K562 (cell line): ENCODE results near the gene KMT2D. TPM values are rescaled to one million over a fixed set of nuclear protein-coding genes. Genes with fewer than 3 reads are reported as not detected.

Experiments
- ATAC-seq: fragments of 200-7000 bp; cut with Tn5 transposase; 3 replicates; pipeline ENCODE4 v1.9.1; 2020; ENCODE audit warnings: moderate library complexity
- BruUV-seq: library from RNA; stranded (reverse); fragments of 400-500 nt; replicated peaks from 2 replicates; lab custom pipeline; 2021; lab: Mats Ljungman, UMichigan
- CTCF ChIA-PET: fragments of 300-600 bp; formaldehyde crosslinking; extraction: SDS; loops from one replicate; lab custom pipeline; 2021; ENCODE audit warnings: low intra/inter-chr PET ratio; lab: Yijun Ruan, JAX
- POLR2A ChIA-PET: fragments of 300-600, 350-650 bp; sonication (Branson Sonifier 250); formaldehyde crosslinking; extraction: SDS; loops from one replicate; lab custom pipeline; 2021; ENCODE audit warnings: antibody characterized with exemption, inconsistent platforms; lab: Yijun Ruan, JAX
- DNase-seq, 4 experiments: peaks; one replicate each; pipeline versions ENCODE4 v3.0.0 to v3.0.0-alpha.2; 2011 to 2018; ENCODE audit warnings: low spot score in 3 of 4, mixed read lengths in 3 of 4; ENCODE audit errors: extremely low read depth in 1 of 4
- FAIRE-seq: peaks from 2 replicates; lab custom pipeline; 2011; peaks lifted over from hg19 to GRCh38; lab: Jason Lieb, UNC
- H2AFZ ChIP-seq: 2 replicates; pipeline ENCODE4 v1.6.0; 2011; ENCODE audit warnings: low read depth, low read length, control low read depth, inconsistent platforms
- H3K27ac ChIP-seq: fragments of 200-600 bp; 3 replicates; pipeline ENCODE4 v1.8.0; 2011; ENCODE audit warnings: low read depth, mild to moderate bottlenecking, control low read depth, inconsistent platforms, low read length, moderate library complexity, mixed read lengths; ENCODE audit errors: extremely low read depth
- H3K27me3 ChIP-seq, 2 experiments: fragments of 300-600 bp in 1 of 2; 2 replicates in 1 of 2; 3 replicates in 1 of 2; pipeline versions ENCODE4 v1.6.0 to v1.8.0; 2011; ENCODE audit warnings: inconsistent platforms in 2 of 2, low read length in 2 of 2, mild to moderate bottlenecking in 1 of 2, mixed read lengths in 1 of 2, moderate library complexity in 1 of 2; ENCODE audit not compliant: control insufficient read depth in 2 of 2, insufficient read depth in 2 of 2
- H3K36me3 ChIP-seq: fragments of 300-600 bp; 3 replicates; pipeline ENCODE4 v1.8.0; 2011; ENCODE audit warnings: mild to moderate bottlenecking, low read length, inconsistent platforms; ENCODE audit not compliant: control insufficient read depth, insufficient read depth
- H3K4me1 ChIP-seq, 2 experiments: fragments of 200-600 bp in 1 of 2; replicated peaks in 1 of 2; 2 replicates in 1 of 2; 3 replicates in 1 of 2; pipeline versions ENCODE4 v1.5.1 to v1.8.0; 2011; ENCODE audit warnings: inconsistent platforms in 2 of 2, low read length in 2 of 2, mild to moderate bottlenecking in 1 of 2, mixed read lengths in 1 of 2, moderate library complexity in 1 of 2; ENCODE audit not compliant: control insufficient read depth in 2 of 2, insufficient read depth in 2 of 2
- H3K4me2 ChIP-seq: 2 replicates; pipeline ENCODE4 v1.6.1; 2011; ENCODE audit warnings: low read length, control low read depth, inconsistent platforms, mixed read lengths; ENCODE audit not compliant: insufficient read depth
- H3K4me3 ChIP-seq: fragments of 200-600 bp; sonication (generic), shearing (Covaris generic); 2 replicates; pipeline ENCODE4 v1.5.1; 2016; ENCODE audit warnings: control low read depth, inconsistent platforms
- H3K79me2 ChIP-seq: fragments of 200-600 bp; 3 replicates; pipeline ENCODE4 v1.8.0; 2011; ENCODE audit warnings: low read length, inconsistent platforms; ENCODE audit not compliant: control insufficient read depth, insufficient read depth
- H3K9ac ChIP-seq, 2 experiments: 2 replicates each; pipeline versions ENCODE4 v1.6.0 to v1.6.1; 2011; ENCODE audit warnings: low read depth in 2 of 2, low read length in 2 of 2, control low read depth in 1 of 2, inconsistent platforms in 1 of 2, mild to moderate bottlenecking in 1 of 2, mixed read lengths in 1 of 2; ENCODE audit not compliant: insufficient read depth in 1 of 2
- H3K9me1 ChIP-seq: one replicate; pipeline ENCODE4 v1.6.0; 2011; ENCODE audit warnings: inconsistent platforms, mild to moderate bottlenecking, low read length, moderate library complexity; ENCODE audit not compliant: control insufficient read depth, insufficient read depth
- H3K9me3 ChIP-seq: replicated peaks from 2 replicates; pipeline ENCODE4 v1.5.1; 2011; ENCODE audit warnings: low read depth, low read length, inconsistent platforms; ENCODE audit not compliant: control insufficient read depth, insufficient read depth
- H4K20me1 ChIP-seq: replicated peaks from 2 replicates; pipeline ENCODE4 v1.6.1; 2011; ENCODE audit warnings: low read length, inconsistent platforms, mixed read lengths; ENCODE audit not compliant: control insufficient read depth, insufficient read depth
- ATF7 ChIP-seq: fragments of 450-650 bp; IDR thresholded peaks from 2 replicates; pipeline ENCODE4 v1.7.1; 2014; ENCODE audit warnings: mild to moderate bottlenecking, moderate library complexity
- MED1 ChIP-seq: sonication (generic); formaldehyde crosslinking; IDR thresholded peaks from 2 replicates; pipeline ENCODE4 v1.8.1; 2023; ENCODE audit warnings: missing genetic modification reagents, borderline replicate concordance
- NR2C2 ChIP-seq, 2 experiments: fragments of 200-800 bp in 1 of 2; sonication (Bioruptor generic) in 1 of 2; sonication (generic) in 1 of 2; formaldehyde crosslinking in 1 of 2; IDR thresholded peaks; 2 replicates each; pipeline versions ENCODE4 v1.6.1 to v1.8.0; 2016 to 2022; ENCODE audit warnings: mild to moderate bottlenecking in 1 of 2, missing compliant biosample characterization in 1 of 2, missing genetic modification characterization in 1 of 2, missing genetic modification reagents in 1 of 2
- RBM39 ChIP-seq: fragments of 200-400 bp; formaldehyde crosslinking; optimal IDR thresholded peaks from 2 replicates; pipeline ENCODE3; 2018; ENCODE audit warnings: low read depth, low read length
- YBX1 ChIP-seq: fragments of 450-650 bp; IDR thresholded peaks from 2 replicates; pipeline ENCODE4 v1.7.1; 2016; ENCODE audit warnings: mild to moderate bottlenecking
- ZNF668 ChIP-seq: fragments of 250-450 bp; sonication (Bioruptor Pico); IDR thresholded peaks from 2 replicates; pipeline ENCODE4 v1.8.0; 2022; ENCODE audit warnings: mild to moderate bottlenecking, inconsistent platforms
- ZNF766 ChIP-seq: fragments of 200-800 bp; sonication (Bioruptor generic); conservative IDR thresholded peaks from 2 replicates; pipeline ENCODE4 v1.6.1; 2016; ENCODE audit warnings: missing genetic modification characterization, missing compliant biosample characterization
- ZNF785 ChIP-seq: fragments of 250-450 bp; sonication (Bioruptor Pico); IDR thresholded peaks from 2 replicates; pipeline ENCODE4 v1.4.0; 2020; ENCODE audit warnings: mild to moderate bottlenecking
- WGBS: fragments of 100-300 bp; shearing (Covaris generic); methylation state at CpG from one replicate; pipeline ENCODE4 v1.1.6; 2016; ENCODE audit warnings: low coverage, mixed read lengths; ENCODE audit not compliant: insufficient coverage; ENCODE audit errors: missing lambda C conversion rate; 5-methylcytosine and 5-hydroxymethylcytosine counted together
- in situ Hi-C: fragments of 300-500 bp; cut with MboI; formaldehyde crosslinking; loops from 4 replicates; pipeline ENCODE4 v1.15.0; 2018; ENCODE audit warnings: inconsistent platforms, mixed read lengths
- intact Hi-C: fragments of 100-400 bp; cut with micrococcal nuclease; formaldehyde crosslinking; loops from 2 replicates; pipeline ENCODE4 v1.14.2; 2022
- polyA plus RNA-seq, 8 experiments: library from polyadenylated mRNA; depleted of rRNA in 4 of 8; stranded (reverse) in 5 of 8; unstranded in 3 of 8; fragments of >200 nt; fragmentation: Nextera tagmentation in 2 of 8; fragmentation: Illumina TruSeq in 1 of 8; extraction: Ambion mirVana in 2 of 8; extraction: Trizol in 1 of 8; gene quantifications; 2 replicates each; pipeline versions ENCODE4 v1.2.1 to v1.2.3, GENCODE V29; 2011 to 2014; ENCODE audit warnings: inconsistent platforms in 1 of 8, missing spikeins in 1 of 8
- total RNA-seq, 7 experiments: library from RNA; depleted of rRNA in 6 of 7; stranded (reverse); fragments of >200 nt in 6 of 7; fragmentation: Illumina TruSeq in 2 of 7; extraction: Trizol in 2 of 7; gene quantifications; 2 replicates each; pipeline versions ENCODE4 v1.2.1 to v1.2.3, GENCODE V29; 2011 to 2021; ENCODE audit warnings: low replicate concordance in 1 of 7
- TF ChIP-seq, protein P1 (sequence below), 2 experiments: fragments of 450-650 bp in 1 of 2; sonication (generic) in 1 of 2; formaldehyde crosslinking in 1 of 2; IDR thresholded peaks; 2 replicates each; pipeline versions ENCODE4 v1.7.1 to v1.9.0; 2016 to 2022; ENCODE audit warnings: inconsistent platforms in 1 of 2, mild to moderate bottlenecking in 1 of 2, missing genetic modification reagents in 1 of 2

Gene KMT2D
- total and polyA plus RNA-seq, 9 of the 15 experiments (the other 6 are each of a cell fraction or from before 2014, with no cell fraction given) = 0.22 to 93.7 (median 13.7) TPM

DNA sequence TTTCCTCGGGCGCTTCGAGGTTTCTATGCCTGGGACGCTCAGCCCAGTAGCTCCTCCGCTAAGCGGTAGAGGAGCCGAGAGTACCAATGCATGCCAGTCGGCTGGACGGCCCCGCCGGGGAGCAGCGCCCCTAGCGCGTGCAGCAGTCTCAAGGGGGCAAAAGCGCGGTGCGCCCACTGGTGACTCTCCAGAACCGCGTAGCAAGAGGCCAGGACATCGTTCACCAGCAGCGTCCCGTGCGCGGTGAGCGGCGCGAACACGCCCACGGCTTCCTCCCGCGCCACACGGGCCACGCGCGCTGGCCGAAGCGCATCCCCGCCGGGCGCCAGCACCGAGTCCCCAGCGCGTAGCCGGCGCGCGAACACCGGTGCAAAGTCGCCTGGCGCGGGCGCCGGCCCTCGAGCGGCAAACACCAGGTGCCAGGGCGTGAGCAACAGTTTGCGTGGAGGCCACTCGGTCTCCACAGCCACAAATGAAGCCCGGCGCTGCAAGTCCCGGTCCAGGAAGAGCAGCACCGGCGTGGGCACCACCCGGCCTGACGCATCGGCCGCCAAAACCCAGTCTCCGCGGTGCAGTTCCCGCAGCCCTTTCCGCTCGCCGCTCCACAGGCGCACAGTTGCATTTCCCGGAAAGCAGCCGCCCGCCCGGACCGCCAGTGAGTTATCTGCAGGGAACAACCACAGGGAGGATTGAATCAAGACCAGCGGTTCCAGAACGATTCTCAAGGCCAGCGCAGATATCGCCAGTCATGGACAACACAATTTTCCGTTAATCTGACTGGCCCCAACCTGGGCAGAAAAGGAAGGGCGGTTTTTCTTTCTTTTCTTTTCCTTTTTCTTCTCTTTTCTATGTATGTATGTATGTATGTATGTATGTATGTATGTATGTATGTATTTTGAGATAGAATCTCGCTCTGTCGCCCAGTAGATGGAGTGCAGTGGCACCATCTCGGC, 29.5 kb upstream of the KMT2D start:
- peak overlapping the region; percentile 69 for H3K4me2 ChIP-seq
- H3K9ac ChIP-seq = peak overlapping the region; percentile 33 to 90; a peak in 3 of 4 replicates
- in situ Hi-C loops = no loop called here
- CTCF ChIA-PET = interaction anchor here (1.0 kb wide), 1 partner anchor 252 kb away, joined by 6 read pairs; no protein-coding TSS in a partner anchor
- intact Hi-C loops = loop anchor here (2.0 kb wide), 2 partner anchors 31 to 41 kb away; partner anchors contain the start of gene TUBA1B
- no TSS peak for BruUV-seq
- ATAC-seq (peak; percentile 52), DNase-seq (peak; percentile 50 to 94 (median 68)), FAIRE-seq (peak; percentile 88)
- peak overlapping the region; percentile 80 for H2AFZ ChIP-seq
- POLR2A ChIA-PET = interaction anchor here (0.6 to 6.6 kb wide), 8 partner anchors 11 to 176 kb away, joined by 3 to 103 read pairs (median 18); partner anchors contain the start of genes LMBR1L, RHEBL1, TUBA1B and TUBA1C
- H3K36me3 ChIP-seq = no peaks in the 10 kb centered on the region
- no peaks in the 10 kb centered on the region for H3K9me1 ChIP-seq
- peak overlapping the region; percentile 36 for H3K4me3 ChIP-seq
- H3K4me1 ChIP-seq = peaks cover 66 to 74% of the 10 kb centered on the region in 2 experiments
- 2% methylated on average over 76 of the region's 88 CpGs for WGBS
- no peaks in the 10 kb centered on the region for H3K9me3 ChIP-seq
- H3K27ac ChIP-seq = peak overlapping the region; percentile 91
- H4K20me1 ChIP-seq = no peaks in the 10 kb centered on the region
- no peaks in the 10 kb centered on the region for H3K27me3 ChIP-seq
- peaks cover 12% of the 10 kb centered on the region; the same call in 1 of the 3 replicates for H3K79me2 ChIP-seq
- TF ChIP-seq, protein P1, sequence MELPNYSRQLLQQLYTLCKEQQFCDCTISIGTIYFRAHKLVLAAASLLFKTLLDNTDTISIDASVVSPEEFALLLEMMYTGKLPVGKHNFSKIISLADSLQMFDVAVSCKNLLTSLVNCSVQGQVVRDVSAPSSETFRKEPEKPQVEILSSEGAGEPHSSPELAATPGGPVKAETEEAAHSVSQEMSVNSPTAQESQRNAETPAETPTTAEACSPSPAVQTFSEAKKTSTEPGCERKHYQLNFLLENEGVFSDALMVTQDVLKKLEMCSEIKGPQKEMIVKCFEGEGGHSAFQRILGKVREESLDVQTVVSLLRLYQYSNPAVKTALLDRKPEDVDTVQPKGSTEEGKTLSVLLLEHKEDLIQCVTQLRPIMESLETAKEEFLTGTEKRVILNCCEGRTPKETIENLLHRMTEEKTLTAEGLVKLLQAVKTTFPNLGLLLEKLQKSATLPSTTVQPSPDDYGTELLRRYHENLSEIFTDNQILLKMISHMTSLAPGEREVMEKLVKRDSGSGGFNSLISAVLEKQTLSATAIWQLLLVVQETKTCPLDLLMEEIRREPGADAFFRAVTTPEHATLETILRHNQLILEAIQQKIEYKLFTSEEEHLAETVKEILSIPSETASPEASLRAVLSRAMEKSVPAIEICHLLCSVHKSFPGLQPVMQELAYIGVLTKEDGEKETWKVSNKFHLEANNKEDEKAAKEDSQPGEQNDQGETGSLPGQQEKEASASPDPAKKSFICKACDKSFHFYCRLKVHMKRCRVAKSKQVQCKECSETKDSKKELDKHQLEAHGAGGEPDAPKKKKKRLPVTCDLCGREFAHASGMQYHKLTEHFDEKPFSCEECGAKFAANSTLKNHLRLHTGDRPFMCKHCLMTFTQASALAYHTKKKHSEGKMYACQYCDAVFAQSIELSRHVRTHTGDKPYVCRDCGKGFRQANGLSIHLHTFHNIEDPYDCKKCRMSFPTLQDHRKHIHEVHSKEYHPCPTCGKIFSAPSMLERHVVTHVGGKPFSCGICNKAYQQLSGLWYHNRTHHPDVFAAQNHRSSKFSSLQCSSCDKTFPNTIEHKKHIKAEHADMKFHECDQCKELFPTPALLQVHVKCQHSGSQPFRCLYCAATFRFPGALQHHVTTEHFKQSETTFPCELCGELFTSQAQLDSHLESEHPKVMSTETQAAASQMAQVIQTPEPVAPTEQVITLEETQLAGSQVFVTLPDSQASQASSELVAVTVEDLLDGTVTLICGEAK (IDR thresholded peaks at IDR 0.05) = peak; percentile 6; the same call in 1 of the 2 replicates
- TF ChIP-seq, protein P1 (CRISPR knock-in tag; IDR thresholded peaks at IDR 0.05) = no peak
- no peak for TF ChIP-seq ZNF785
- TF ChIP-seq MED1 = no peak
- TF ChIP-seq ZNF766 (CRISPR knock-in tag) = no peak
- no peak for TF ChIP-seq RBM39
- TF ChIP-seq NR2C2 (CRISPR knock-in tag; IDR thresholded peaks at IDR 0.05) = no peak
- TF ChIP-seq NR2C2 (tag; IDR thresholded peaks at IDR 0.05) = no peak
- TF ChIP-seq ZNF668 (CRISPR knock-in tag) = no peak
- 0 out of 2 replicates have a peak, but pooled peaks have one; percentile 10 for TF ChIP-seq ATF7
- TF ChIP-seq YBX1 = no peak
